ENCODE results near the gene RTP1. TPM values are rescaled to one million over a fixed set of nuclear protein-coding genes. Genes with fewer than 3 reads are reported as not detected.

The RTP1 gene
- total RNA-seq, 1 experiment from 2014 or later: not detected

- no TSS peak for BruUV-seq (replicated peaks)
- H3K4me2 ChIP-seq: no peak overlapping the region
- H3K4me1 ChIP-seq (replicated peaks; ENCODE audit: insufficient read depth): peaks cover 18% of the 10 kb centered on the region
- intact Hi-C loops (cut with micrococcal nuclease; ENCODE audit: unreplicated experiment): loop anchor here (5.0 kb wide), 1 partner anchor 34 kb away; no protein-coding TSS in a partner anchor
- TF ChIP-seq EZH2 (IDR thresholded peaks at IDR 0.05; ENCODE audit: low read depth) (no peak), CTCF (conservative IDR thresholded peaks at IDR 0.05) (no peak)
- H3K9me3 ChIP-seq (ENCODE audit: insufficient read depth, low read depth): no peaks in the 10 kb centered on the region
- peaks cover 4% of the 10 kb centered on the region; the same call in 1 of the 2 replicates for H3F3A ChIP-seq (ENCODE audit: insufficient read depth, low read depth)
- CTCF ChIA-PET: interaction anchor here (0.6 kb wide), 3 partner anchors 89 to 1695 kb away, joined by 3 to 6 read pairs (median 5); partner anchors contain the start of gene RPL39L
- H4K20me1 ChIP-seq (ENCODE audit: insufficient read depth): no peaks in the 10 kb centered on the region
- H3K27ac ChIP-seq: no peak overlapping the region
- no peaks in the 10 kb centered on the region for H3K9me2 ChIP-seq (ENCODE audit: insufficient read depth)
- DNase-seq: no peak
- H2AFZ ChIP-seq: no peak overlapping the region
- POLR2A ChIA-PET (ENCODE audit: unreplicated experiment): no interaction called here
- no peak overlapping the region for H3K4me3 ChIP-seq
- H3K27me3 ChIP-seq (ENCODE audit: insufficient read depth, low read depth): peaks cover 44% of the 10 kb centered on the region
- no peaks in the 10 kb centered on the region for H3K36me3 ChIP-seq (ENCODE audit: low read depth)
- no peaks in the 10 kb centered on the region for H3K79me2 ChIP-seq (ENCODE audit: low read depth)
These were observed 31.5 kb downstream of the RTP1 start for GRCh38 chr3:187228740-187229139.

GRCh38 chr3:187230011-187230410, 32.7 kb downstream of the RTP1 start:
- Histone ChIP-seq H4K20me1 (ENCODE audit: insufficient read depth) (no peaks in the 10 kb centered on the region), H3K4me3 (no peak overlapping the region), H3K4me2 (no peak overlapping the region), H3F3A (ENCODE audit: insufficient read depth, low read depth) (no peaks in the 10 kb centered on the region), H2AFZ (no peak overlapping the region), H3K9me3 (ENCODE audit: insufficient read depth, low read depth) (no peaks in the 10 kb centered on the region), H3K9me2 (ENCODE audit: insufficient read depth) (no peaks in the 10 kb centered on the region), H3K36me3 (ENCODE audit: low read depth) (no peaks in the 10 kb centered on the region), H3K4me1 (replicated peaks; ENCODE audit: insufficient read depth) (peaks cover 14% of the 10 kb centered on the region), H3K27ac (no peak overlapping the region), H3K27me3 (ENCODE audit: insufficient read depth, low read depth) (peaks cover 50% of the 10 kb centered on the region), H3K79me2 (ENCODE audit: low read depth) (no peaks in the 10 kb centered on the region)
- POLR2A ChIA-PET (ENCODE audit: unreplicated experiment): no interaction called here
- BruUV-seq (replicated peaks): no TSS peak
- no peak for DNase-seq
- no peak for TF ChIP-seq CTCF (conservative IDR thresholded peaks at IDR 0.05)
- TF ChIP-seq EZH2 (IDR thresholded peaks at IDR 0.05; ENCODE audit: low read depth): no peak
- intact Hi-C loops (cut with micrococcal nuclease; ENCODE audit: unreplicated experiment): no loop called here
- CTCF ChIA-PET: no interaction called here

GRCh38 chr3:187236962-187237361, 39.7 kb downstream of the RTP1 start:
- POLR2A ChIA-PET (ENCODE audit: unreplicated experiment): no interaction called here

More at GRCh38 chr3:187236962-187237361, 39.7 kb downstream of the RTP1 start:
- H3K27me3 ChIP-seq (ENCODE audit: insufficient read depth, low read depth): peaks cover 24% of the 10 kb centered on the region
- H3K4me2 ChIP-seq: no peak overlapping the region
- TF ChIP-seq EZH2 (IDR thresholded peaks at IDR 0.05; ENCODE audit: low read depth): no peak
- no peak for TF ChIP-seq CTCF (conservative IDR thresholded peaks at IDR 0.05)
- H3K4me1 ChIP-seq (replicated peaks; ENCODE audit: insufficient read depth): no peaks in the 10 kb centered on the region
- H3F3A ChIP-seq (ENCODE audit: insufficient read depth, low read depth): no peaks in the 10 kb centered on the region
- no peaks in the 10 kb centered on the region for H3K79me2 ChIP-seq (ENCODE audit: low read depth)
- H2AFZ ChIP-seq: no peak overlapping the region
- no peaks in the 10 kb centered on the region for H3K9me2 ChIP-seq (ENCODE audit: insufficient read depth)
- DNase-seq: no peak
- no peak overlapping the region for H3K4me3 ChIP-seq
- H4K20me1 ChIP-seq (ENCODE audit: insufficient read depth): no peaks in the 10 kb centered on the region
- no peak overlapping the region for H3K27ac ChIP-seq
- no TSS peak for BruUV-seq (replicated peaks)
- intact Hi-C loops (cut with micrococcal nuclease; ENCODE audit: unreplicated experiment): no loop called here
- H3K9me3 ChIP-seq (ENCODE audit: insufficient read depth, low read depth): no peaks in the 10 kb centered on the region
- CTCF ChIA-PET: no interaction called here
- no peaks in the 10 kb centered on the region for H3K36me3 ChIP-seq (ENCODE audit: low read depth)
